ENCODE results near the gene ZIK1.
A peak's percentile ranks its signal among the peaks of the same experiment; 100 is the strongest.

ZIK1 gene

DNA sequence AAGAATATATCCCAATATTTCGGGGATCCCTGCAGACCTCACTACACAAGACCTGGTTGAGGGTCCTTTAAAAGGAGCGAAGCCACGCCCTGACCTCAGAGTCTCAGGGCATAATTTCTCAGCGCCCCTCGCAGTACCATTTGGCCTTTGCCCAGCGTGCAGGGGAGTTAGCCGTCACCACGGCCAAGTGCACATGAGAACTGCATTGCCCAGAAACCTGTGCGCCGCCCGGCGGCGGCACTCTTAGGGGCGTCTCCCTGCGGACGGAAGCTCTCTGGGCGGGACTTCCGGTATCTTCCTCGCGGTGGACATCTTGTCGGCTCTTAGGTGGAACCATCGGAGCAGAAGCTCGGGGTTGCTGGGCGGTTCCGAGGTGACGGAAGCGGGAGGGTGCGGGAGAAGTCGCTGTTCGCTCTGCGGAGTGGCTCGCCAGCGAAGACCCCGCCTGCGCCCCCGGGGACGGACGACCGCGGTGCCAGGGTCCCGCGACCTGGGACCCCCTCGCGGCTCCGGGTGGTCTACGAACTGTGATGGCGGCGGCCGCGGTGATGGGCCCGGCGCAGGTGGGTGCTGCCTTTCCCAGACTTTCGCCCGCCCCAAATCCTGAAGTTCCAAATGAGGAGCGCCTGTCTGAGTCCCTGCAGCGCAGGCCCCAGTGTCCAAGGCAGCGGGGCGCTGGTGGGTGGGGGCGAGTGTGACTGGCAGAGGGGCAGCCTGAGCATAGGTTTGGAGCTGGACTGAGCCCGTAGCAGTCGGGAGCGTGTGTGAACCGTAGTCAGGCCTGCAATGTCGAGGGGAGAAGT lies 30.2 kb downstream of the ZIK1 start, which contains the start of gene ZNF134:
Gene ZNF134 (plus strand): TSS at position 302 of the 803 bp plus-strand sequence. CDS start 5,227 bp downstream, outside the sequence.
- peak; percentile 90 for DNase-seq

DNA sequence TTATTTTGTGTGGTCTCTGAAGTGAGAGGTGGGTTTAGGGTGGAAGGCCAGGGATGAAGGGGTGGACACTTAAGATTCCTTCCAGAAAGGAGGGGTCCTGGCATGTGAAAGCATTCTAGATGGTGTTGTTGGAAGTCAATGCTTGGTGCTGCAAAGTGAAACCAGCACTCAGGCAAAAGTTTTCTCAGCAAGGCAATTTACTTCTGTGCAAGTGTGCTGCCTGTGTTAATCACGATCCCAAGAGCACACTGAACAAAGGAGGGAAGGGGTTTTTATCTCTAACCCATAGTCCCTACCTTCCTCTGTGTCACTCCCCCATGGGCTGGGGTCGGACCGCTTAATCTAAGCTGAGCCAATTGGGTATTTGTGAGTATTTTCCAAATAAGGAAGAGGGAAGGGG lies 31.4 kb downstream of the ZIK1 start:
- DNase-seq, result no peak

DNA sequence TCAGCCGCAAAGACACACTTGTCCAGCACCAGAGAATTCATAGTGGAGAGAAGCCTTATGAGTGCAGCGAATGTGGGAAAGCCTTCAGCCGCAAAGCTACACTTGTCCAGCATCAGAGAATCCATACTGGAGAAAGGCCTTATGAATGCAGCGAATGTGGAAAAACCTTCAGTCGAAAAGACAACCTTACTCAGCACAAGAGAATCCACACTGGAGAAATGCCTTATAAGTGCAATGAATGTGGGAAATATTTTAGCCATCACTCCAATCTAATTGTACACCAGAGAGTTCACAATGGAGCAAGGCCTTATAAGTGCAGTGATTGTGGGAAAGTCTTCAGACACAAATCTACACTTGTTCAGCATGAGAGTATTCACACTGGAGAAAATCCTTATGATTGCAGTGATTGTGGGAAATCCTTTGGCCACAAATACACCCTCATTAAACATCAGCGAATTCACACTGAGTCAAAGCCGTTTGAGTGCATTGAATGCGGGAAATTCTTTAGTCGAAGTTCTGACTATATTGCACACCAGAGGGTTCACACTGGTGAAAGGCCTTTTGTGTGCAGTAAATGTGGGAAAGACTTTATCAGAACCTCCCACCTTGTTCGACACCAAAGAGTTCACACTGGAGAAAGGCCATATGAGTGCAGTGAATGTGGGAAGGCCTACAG lies 36.9 kb downstream of the ZIK1 start:
- DNase-seq, result no peak

DNA sequence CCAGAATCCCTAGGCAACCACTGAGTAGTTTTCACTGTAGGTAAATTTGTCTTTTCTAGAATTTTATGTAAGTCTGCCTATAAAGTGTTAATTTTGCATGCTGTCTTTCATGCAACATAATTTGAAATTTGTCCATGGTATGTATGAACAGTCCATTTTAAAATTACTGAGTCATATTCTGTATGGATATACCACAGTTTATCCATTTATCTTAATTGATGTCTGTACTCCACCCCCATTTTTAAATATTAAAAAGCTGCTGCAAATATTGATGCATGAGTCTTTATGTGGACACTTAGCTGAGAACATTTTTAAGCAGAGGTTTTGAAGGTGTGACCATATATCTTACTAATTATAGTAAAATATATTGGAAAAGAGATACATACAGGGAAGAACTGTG lies 39.1 kb downstream of the ZIK1 start:
- no peak for DNase-seq

DNA sequence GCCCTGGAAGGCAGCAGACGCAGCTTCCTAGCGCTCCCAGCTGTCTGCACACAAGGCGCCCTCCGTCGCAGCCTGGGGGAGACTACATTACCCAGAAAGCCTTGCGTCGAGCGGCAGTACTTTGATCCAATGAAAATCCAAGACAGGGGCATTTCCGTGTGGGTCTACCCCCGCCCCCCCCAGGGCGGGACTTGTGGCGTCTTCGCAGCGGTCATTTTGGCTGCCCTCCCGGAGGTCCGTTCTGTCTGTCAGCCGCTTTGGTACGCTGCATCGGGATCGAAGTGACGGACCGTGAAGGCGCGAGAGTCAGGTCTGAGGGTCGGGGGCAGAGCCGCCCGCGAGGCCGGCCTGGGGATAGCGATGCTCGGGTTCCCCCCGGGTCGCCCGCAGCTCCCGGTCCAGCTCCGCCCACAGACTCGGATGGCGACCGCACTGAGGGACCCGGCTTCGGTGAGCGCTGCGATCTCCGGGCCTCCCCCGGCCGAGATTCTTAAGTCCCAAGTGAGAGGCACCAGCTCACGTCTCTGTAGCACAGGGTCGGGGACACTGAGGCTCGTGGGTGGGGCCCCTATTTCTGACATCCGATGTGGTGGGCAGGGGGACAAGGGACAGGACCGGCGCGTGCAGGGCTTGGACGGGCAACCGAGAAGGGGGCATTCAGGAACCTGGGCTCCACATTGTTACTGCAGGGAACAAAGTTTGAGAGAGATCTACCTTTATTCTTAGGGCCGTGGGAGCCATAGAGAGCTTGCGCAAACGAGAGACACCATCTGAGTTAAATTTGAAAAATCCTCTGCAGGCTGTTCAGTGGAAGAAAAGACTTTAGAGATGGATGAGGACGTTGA lies 49.3 kb downstream of the ZIK1 start, which contains the start of gene ZNF211:
Gene ZNF211 (plus strand): TSS at position 182 of the 845 bp plus-strand sequence. CDS start 179 bp downstream, at position 361.
- DNase-seq, result peak; percentile 98

DNA sequence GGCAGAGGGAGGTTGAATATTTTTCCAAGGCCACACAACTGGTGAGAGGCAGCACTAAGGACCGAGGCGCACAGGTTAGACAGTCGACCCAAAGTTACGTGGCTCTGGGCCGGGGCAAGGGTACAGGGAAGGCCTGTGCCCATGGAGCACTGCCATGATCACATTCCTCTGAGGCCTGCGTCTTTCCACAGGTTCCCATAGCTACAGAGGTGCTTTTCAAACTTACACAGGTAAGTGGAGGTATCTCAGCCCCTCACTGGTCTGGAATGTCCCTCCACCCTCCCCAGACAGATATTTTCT lies 49.8 kb downstream of the ZIK1 start:
- no peak for DNase-seq

DNA sequence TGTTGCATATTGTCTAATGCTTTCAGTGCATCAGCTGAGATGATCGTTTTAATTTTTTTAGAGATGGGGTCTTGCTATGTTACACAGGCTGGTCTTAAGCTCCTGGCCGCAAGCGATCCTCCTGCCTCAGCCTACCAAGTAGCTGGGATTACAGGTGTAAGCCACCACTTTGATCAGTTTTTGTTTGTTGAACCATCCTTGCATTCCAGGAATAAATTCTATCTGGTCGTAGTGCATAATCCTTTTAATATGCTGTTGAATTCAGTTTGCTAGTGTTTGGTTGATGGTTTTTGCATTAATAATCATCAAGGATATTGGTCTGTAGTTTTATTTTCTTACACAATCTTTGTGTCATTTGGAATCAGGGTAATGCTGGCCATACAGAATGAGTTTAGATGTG lies 53.4 kb downstream of the ZIK1 start:
- no peak for DNase-seq

DNA sequence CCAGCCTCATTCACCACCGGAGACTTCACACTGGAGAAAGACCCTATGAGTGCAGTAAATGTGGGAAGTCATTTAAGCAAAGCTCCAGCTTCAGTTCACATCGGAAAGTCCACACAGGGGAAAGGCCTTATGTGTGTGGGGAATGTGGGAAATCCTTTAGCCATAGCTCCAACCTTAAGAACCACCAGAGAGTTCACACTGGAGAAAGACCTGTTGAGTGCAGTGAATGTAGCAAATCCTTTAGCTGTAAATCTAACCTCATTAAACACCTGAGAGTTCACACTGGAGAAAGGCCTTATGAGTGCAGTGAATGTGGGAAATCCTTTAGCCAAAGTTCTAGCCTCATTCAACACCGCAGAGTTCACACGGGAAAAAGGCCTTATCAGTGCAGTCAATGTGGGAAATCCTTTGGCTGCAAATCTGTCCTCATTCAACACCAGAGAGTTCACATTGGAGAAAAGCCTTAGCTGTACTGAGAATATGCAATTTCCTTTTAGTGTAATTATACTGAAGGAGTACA lies 57.8 kb downstream of the ZIK1 start:
- no peak for DNase-seq

DNA sequence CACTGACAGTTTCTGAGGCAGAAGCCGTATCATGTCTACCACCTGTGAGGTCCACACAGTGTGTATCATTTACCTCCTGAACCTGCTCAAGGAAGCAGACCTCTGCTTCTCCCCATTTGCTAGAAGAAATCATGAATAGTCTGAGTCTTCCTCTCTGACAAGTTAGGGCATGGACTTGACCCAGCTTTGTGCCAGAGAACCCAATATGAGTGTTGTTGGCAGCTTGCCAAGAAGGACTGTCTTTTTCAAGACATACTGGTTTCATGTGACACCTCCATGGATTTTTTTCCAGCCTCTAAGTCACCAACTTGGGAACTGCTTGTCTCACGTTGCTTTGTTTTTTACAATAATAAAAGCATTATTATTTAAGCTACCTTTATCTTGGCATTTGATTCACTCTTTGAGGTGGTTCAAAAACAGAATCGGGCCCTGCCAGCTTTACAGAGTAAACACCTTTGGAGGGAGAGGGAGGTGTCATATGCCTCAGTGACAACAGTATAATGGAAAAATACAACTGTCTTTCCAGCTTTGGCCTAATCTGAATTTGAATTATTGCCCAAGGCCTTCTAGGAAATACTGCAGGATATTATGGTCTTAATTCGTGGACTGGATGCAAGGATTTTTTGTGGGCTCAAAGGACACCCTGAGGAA lies 58.6 kb downstream of the ZIK1 start:
- no peak for DNase-seq
